ENCODE measurements around the gene CORIN.

DNA sequence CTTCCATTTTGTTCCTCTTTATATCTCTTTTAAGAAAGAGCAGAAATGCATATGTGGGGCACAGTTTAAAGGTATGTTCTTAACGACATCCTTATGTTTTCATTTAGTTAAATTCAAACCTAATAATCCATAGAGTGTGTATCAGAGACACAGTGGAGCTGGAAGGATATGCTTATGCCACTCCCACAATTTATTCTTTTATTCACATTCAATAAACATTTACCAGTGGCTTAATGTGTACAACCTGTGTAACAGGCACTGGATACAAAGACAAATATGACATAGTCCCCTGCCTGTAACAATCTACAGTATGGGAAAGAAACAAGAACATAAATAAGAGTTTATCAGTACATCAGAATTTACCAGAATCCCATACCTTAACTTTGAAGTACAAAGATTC, 22.4 kb upstream of the CORIN start:
- TF ChIP-seq HDGF (IDR thresholded peaks at IDR 0.05; ENCODE audit: borderline replicate concordance), result no peak
- no peak for TF ChIP-seq TARDBP (IDR thresholded peaks at IDR 0.05)
- TF ChIP-seq ARNT (IDR thresholded peaks at IDR 0.05), result no peak
- TF ChIP-seq ZNF384 (IDR thresholded peaks at IDR 0.05), result no peak
- TF ChIP-seq FOXM1 (IDR thresholded peaks at IDR 0.05; ENCODE audit: borderline replicate concordance), result no peak
- TF ChIP-seq FOXK2 (IDR thresholded peaks at IDR 0.05), result no peak

Data from HEK293T (cell line).